Fibroblast of lung (primary cell): ENCODE data around the gene TM4SF18.

Experiments
- CTCF ChIP-seq, 2 donors: IDR thresholded peaks in 1 of 2; conservative IDR thresholded peaks in 1 of 2; 1 replicate in 1 of 2; 2 replicates in 1 of 2; pipeline ENCODE4 v1.5.1; 2011 to 2012; ENCODE audit warnings: low read length in 2 of 2, control low read depth in 1 of 2, inconsistent platforms in 1 of 2, low read depth in 1 of 2, mild to moderate bottlenecking in 1 of 2
- EZH2 ChIP-seq: IDR thresholded peaks from 2 replicates; pipeline ENCODE4 v1.5.1; 2012; ENCODE audit warnings: low read length, control low read depth, mild to moderate bottlenecking; ENCODE audit errors: missing control alignments

DNA sequence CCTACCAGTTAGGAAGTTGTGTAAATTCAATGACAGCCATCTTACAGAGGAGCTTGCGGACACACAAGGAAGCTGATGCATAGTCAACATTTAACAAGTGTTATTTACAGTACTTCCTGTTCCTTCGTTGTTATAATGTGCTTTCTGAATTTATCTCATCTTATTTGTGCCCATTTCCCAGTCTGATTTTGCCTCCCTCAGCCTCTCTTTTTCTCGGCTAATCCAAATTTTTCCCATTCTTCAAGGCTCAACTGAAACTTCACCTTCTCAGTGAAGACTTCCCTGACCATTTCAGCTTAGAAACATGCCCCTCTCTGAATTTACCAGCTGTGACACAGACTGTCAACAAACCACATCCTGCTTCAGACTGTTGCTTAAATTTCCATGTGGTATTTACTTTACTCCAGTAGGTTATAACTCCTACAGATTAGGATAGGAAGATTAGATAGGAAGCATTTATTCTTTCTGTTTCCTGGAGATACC, 56.1 kb downstream of the TM4SF18 start:
- TF ChIP-seq CTCF (conservative IDR thresholded peaks at IDR 0.05 in 1 of 2, IDR thresholded peaks at IDR 0.05 in 1 of 2; ENCODE audit: low read depth in 1 of 2, low read length in 2 of 2) (no peak), EZH2 (no peak)
